NCI-H510A treated with DMSO at 0.1 percent for 48 hours (cell line): Measurements from ENCODE around the gene ATG4D.

Source experiments
- DNase-seq: peaks from one replicate; lab custom pipeline; 2025; lab: John Stamatoyannopoulos, UW

The ATG4D gene

DNA sequence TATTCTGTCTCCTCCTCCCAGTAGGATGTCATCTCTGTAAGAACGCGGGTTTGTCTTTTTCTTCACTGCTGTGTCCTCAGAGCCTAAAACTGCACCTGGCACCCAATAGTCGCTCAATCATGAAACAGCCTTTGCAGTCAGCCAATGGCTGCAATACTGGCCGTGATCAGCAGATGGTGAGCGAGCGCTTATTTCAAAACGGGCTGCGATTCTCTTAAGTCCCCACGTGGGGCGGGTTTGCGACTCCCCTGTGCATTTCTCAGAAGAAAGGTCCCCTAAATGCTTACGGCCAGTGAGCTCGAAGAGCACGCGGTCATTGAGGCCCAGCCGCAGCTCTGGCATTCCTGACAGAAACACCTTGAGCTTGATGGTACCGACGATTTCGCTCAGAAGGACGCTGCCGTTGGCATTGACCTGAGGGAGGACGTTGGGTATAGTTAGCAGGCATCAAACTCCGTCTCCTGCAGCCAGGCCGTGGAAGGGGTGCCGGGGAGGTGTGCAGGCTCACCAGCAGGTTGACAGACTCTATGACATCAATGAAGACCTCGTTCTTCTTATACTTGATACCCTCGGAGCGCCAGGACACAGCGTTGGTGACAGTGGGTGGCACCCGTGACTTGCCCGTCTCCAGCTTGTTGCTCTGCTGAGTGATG lies 37.4 kb downstream of the ATG4D start:
- peak; percentile 85 for DNase-seq

- DNase-seq, result no peak
Measured at GRCh38 chr19:10582091-10582490, 38.4 kb downstream of the ATG4D start.

DNA sequence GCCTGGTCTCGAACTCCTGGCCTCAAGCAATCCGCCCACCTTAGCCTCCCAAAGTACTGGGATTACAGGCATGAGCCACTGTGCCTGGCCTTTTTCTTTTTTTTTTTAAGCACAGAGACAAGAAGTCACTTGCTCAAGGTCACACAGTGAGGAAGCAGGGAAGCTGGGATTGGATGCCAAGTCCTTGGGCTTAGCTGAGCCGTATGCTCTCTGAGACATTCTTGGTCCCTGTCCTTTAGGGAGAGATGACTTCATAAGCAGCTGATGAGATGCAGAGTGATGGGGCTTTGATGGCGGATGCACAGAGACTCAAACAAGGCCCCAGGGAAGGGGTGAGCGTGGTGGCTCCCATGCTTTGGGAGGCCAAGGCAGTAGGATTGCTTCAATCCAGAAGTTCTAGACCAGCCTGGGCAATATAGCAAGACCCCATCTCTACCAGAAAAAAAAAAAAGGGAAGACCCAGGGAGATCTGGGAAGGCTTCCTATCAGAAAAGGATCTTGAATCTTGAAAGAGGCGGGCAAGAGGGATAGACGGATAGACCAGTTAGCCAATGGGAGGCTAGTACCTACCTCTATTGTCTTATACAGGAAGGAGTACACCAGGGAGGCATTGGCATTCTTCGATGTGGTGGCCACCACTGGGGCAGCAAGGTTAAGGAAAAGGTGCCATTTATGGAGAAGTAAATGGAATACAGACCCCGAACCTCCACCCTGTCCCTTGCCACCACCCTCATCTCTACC lies 39.5 kb downstream of the ATG4D start:
- no peak for DNase-seq

- DNase-seq, result no peak
Measured at GRCh38 chr19:10586396-10586795, 42.7 kb downstream of the ATG4D start.

DNA sequence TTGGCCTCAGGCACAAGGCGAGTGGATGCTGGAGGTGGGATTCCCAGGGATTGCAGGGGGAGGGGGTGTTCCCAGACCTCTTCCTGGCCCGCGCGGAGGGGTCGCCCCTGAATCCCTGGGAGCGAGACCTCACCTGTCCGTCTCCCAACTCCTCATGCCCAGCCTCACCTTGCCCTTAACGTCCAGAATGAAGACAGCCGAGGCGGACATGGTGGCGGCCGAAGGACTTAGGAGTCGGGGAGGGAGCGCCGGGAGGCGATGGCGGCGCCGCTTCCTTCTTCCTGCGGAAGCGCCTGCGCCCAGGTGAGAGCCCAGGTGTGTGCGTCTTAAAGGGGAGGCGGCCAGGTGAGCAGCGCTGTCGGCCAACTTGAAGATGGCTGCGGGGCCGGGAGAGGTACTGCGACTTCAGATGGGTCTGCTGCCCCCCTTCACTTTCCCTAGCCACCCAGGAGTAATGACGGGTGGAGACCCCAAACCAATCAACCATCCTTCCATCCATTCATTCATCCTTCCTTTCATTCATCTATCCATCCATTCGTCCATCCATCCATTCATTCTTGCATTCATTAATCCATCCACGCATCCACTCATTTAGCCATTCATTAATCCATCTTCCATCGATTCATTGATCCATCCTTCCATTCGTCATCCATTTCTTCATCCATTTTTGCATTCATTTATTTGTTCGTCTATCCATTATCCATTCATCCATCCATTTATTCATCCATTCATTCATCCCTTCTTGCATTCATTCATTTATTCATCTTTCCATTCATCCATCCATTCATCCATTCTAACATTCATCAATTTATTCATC lies 43.5 kb downstream of the ATG4D start, which contains the start of gene AP1M2:
AP1M2 (minus strand) TSS at position 291 of the 817 bp plus-strand sequence; CDS start at position 210, 81 bp downstream.
- DNase-seq, result peak; percentile 78

DNA sequence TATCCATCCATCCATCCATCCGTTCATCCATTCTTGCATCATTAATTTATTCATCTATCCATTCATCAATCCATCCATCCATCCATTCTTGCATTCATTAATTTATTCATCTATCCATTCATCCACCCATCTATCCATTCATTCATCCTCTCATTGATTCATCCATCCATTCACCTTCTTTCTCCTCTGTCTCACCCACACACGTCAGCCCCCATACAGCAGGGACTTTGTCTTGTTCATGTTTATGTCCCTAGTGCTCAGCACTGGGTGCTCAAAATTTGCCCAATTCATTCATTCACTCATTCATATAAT lies 44.1 kb downstream of the ATG4D start:
- no peak for DNase-seq

- DNase-seq, result no peak
Measured at GRCh38 chr19:10593148-10593547, 49.4 kb downstream of the ATG4D start.

GRCh38 chr19:10593820-10594637 lies 50.3 kb downstream of the ATG4D start:
- DNase-seq, result no peak

- DNase-seq, result no peak
Measured at GRCh38 chr19:10600149-10600548, 56.4 kb downstream of the ATG4D start.

- DNase-seq, result no peak
Measured at GRCh38 chr19:10601999-10602329, 58.3 kb downstream of the ATG4D start.

DNA sequence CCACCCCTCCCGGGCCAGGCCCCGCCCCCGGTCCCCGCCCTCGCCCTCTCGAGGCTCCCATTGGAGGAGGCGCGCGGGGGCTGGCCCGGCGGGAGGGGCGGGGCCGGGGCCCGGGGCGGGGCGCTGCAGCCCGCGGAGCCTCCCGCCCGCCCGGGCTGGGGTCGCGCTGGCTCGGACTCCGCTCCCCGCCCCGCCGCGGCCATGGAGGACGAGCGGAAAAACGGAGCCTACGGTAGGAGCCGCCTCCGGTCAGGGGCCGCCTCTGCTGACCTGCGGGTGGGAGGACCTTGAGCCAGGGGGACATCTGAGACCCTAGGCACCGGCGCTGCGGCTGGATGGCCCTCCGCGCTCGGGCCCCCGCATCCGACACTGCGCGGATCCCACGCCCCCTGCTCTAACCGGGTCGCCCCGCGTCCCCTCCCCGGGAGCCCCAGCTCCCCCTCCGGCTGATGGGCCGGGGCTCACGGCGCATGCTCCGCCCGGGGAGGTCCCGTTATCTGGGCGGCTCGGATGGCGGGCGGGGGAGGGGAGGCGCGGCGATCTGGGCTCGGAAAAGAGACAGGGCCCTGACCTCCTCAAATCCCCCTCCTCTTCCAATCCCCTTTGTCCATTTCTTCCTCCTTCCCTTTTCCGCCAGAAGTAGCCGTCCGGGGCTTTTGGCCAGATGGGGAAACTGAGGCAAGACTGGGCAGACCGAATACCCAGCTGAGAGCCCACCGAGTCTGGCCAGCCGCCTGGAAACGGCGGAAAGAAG lies 58.8 kb downstream of the ATG4D start:
- peak; percentile 47 for DNase-seq
